Left ventricle myocardium inferior (tissue), 1 donor: Measurements from ENCODE around the gene ZCCHC24. TPM values are rescaled to one million over a fixed set of nuclear protein-coding genes. Genes with fewer than 3 reads are reported as not detected.

ENCODE experiments used
- DNase-seq: peaks from one replicate; pipeline ENCODE4 v3.0.0-alpha.2; 2020
- H3K27ac ChIP-seq: fragments of 200-600 bp; replicated peaks from 2 replicates; pipeline ENCODE4 v1.8.0; 2021
- H3K27me3 ChIP-seq: fragments of 200-600 bp; 2 replicates; pipeline ENCODE4 v1.8.0; 2021; ENCODE audit warnings: low read depth
- H3K36me3 ChIP-seq: fragments of 200-600 bp; 2 replicates; pipeline ENCODE4 v1.8.0; 2021
- H3K4me1 ChIP-seq: fragments of 200-600 bp; 2 replicates; pipeline ENCODE4 v1.8.0; 2021
- H3K4me3 ChIP-seq: fragments of 200-600 bp; 2 replicates; pipeline ENCODE4 v1.8.0; 2021; ENCODE audit warnings: mild to moderate bottlenecking, moderate library complexity
- H3K9me3 ChIP-seq: fragments of 200-600 bp; replicated peaks from 2 replicates; pipeline ENCODE4 v1.8.0; 2021
- CTCF ChIP-seq: fragments of 200-600 bp; IDR thresholded peaks from 2 replicates; pipeline ENCODE4 v1.8.0; 2021; ENCODE audit warnings: antibody characterized with exemption, mild to moderate bottlenecking, borderline replicate concordance
- intact Hi-C: fragments of 100-400 bp; cut with micrococcal nuclease; formaldehyde crosslinking; loops from one replicate; pipeline ENCODE4 v1.11.0; 2022
- total RNA-seq: library from RNA; stranded (reverse); fragmentation: NEBNext Ultra II Directional; extraction: Animal tissue kit (Norgen Biotek cat#: 25700); gene quantifications from one replicate; pipeline ENCODE4 v1.2.1, GENCODE V29; 2021
- donor health status: DM: no; HTN: yes; CAD: no; lungs with severe emphysema.

The ZCCHC24 gene
- total RNA-seq, 1 donor from 2014 or later = 47.5 TPM

- H3K9me3 ChIP-seq = no peaks in the 10 kb centered on the region
- intact Hi-C loops = no loop called here
- H3K36me3 ChIP-seq = peaks cover 34% of the 10 kb centered on the region
- TF ChIP-seq CTCF = no peak
- H3K4me3 ChIP-seq = no peak overlapping the region
- H3K27me3 ChIP-seq = no peaks in the 10 kb centered on the region
- no peak overlapping the region for H3K27ac ChIP-seq
- peaks cover 56% of the 10 kb centered on the region for H3K4me1 ChIP-seq
- peak; percentile 9 for DNase-seq
Measured at GRCh38 chr10:79385392-79385795, 60.0 kb downstream of the ZCCHC24 start.

- no peaks in the 10 kb centered on the region for H3K9me3 ChIP-seq
- TF ChIP-seq CTCF = no peak
- peak; percentile 10 for DNase-seq
- peaks cover 58% of the 10 kb centered on the region for H3K4me1 ChIP-seq
- H3K36me3 ChIP-seq = peaks cover 30% of the 10 kb centered on the region
- intact Hi-C loops = no loop called here
- H3K4me3 ChIP-seq = no peak overlapping the region
- no peaks in the 10 kb centered on the region for H3K27me3 ChIP-seq
- no peak overlapping the region for H3K27ac ChIP-seq
Measured at GRCh38 chr10:79384773-79385391, 60.5 kb downstream of the ZCCHC24 start.

GRCh38 chr10:79383974-79384606 is 61.3 kb downstream of the ZCCHC24 start:
- intact Hi-C loops = no loop called here
- Histone ChIP-seq H3K4me3 (no peak overlapping the region), H3K27ac (no peak overlapping the region), H3K27me3 (no peaks in the 10 kb centered on the region), H3K4me1 (peaks cover 58% of the 10 kb centered on the region), H3K36me3 (peaks cover 29% of the 10 kb centered on the region), H3K9me3 (no peaks in the 10 kb centered on the region)
- no peak for TF ChIP-seq CTCF
- DNase-seq = peak; percentile 13

- peaks cover 45% of the 10 kb centered on the region for H3K4me1 ChIP-seq
- no peaks in the 10 kb centered on the region for H3K9me3 ChIP-seq
- TF ChIP-seq CTCF = no peak
- no peaks in the 10 kb centered on the region for H3K27me3 ChIP-seq
- DNase-seq = no peak
- H3K27ac ChIP-seq = peak overlapping the region; percentile 73
- intact Hi-C loops = no loop called here
- H3K36me3 ChIP-seq = peaks cover 24% of the 10 kb centered on the region
- no peak overlapping the region for H3K4me3 ChIP-seq
Measured at GRCh38 chr10:79382491-79382941, 62.9 kb downstream of the ZCCHC24 start.

GRCh38 chr10:79381804-79382221 is 63.6 kb downstream of the ZCCHC24 start:
- no peak for TF ChIP-seq CTCF
- peak overlapping the region; percentile 73 for H3K27ac ChIP-seq
- H3K4me3 ChIP-seq = no peak overlapping the region
- intact Hi-C loops = no loop called here
- peak; percentile 64 for DNase-seq
- H3K27me3 ChIP-seq = no peaks in the 10 kb centered on the region
- peaks cover 43% of the 10 kb centered on the region for H3K4me1 ChIP-seq
- peaks cover 17% of the 10 kb centered on the region for H3K36me3 ChIP-seq
- H3K9me3 ChIP-seq = no peaks in the 10 kb centered on the region
